Mesenchymal stem cell (in vitro differentiated cells and primary cell): ENCODE data around the gene TAS2R39. TPM values are rescaled to one million over a fixed set of nuclear protein-coding genes. Genes with fewer than 3 reads are reported as not detected.

Experiments
- DNase-seq: peaks from one replicate; pipeline ENCODE4 v3.0.0-alpha.2; 2013
- H2AFZ ChIP-seq: one replicate; pipeline ENCODE4 v1.6.1; 2013; ENCODE audit warnings: low read depth, mild to moderate bottlenecking, control low read depth, inconsistent platforms, low read length, moderate library complexity
- H2AK5ac ChIP-seq: 2 replicates; pipeline ENCODE4 v1.6.1; 2013; ENCODE audit warnings: low read length, moderate library complexity, mild to moderate bottlenecking, inconsistent platforms; ENCODE audit not compliant: severe bottlenecking
- H2BK120ac ChIP-seq: one replicate; pipeline ENCODE4 v1.6.1; 2013; ENCODE audit warnings: low read depth, mild to moderate bottlenecking, inconsistent platforms, low read length, moderate library complexity
- H2BK12ac ChIP-seq, 2 experiments: one replicate each; pipeline ENCODE4 v1.6.1; 2013; ENCODE audit warnings: inconsistent platforms in 2 of 2, low read length in 2 of 2, mild to moderate bottlenecking in 2 of 2, moderate library complexity in 2 of 2, control low read depth in 1 of 2
- H2BK15ac ChIP-seq: one replicate; pipeline ENCODE4 v1.6.1; 2013; ENCODE audit warnings: mild to moderate bottlenecking, low read depth, inconsistent platforms; ENCODE audit not compliant: poor library complexity, severe bottlenecking
- H2BK5ac ChIP-seq: 2 replicates; pipeline ENCODE4 v1.6.1; 2013; ENCODE audit warnings: low read depth, mild to moderate bottlenecking, low read length, control low read depth, inconsistent platforms; ENCODE audit not compliant: poor library complexity, severe bottlenecking
- H3K14ac ChIP-seq, 2 experiments: one replicate each; pipeline ENCODE4 v1.6.1; 2013; ENCODE audit warnings: inconsistent platforms in 2 of 2, low read length in 2 of 2, control low read depth in 1 of 2, mild to moderate bottlenecking in 1 of 2, moderate library complexity in 1 of 2
- H3K18ac ChIP-seq, 2 experiments: one replicate each; pipeline ENCODE4 v1.6.1; 2013; ENCODE audit warnings: inconsistent platforms in 2 of 2, low read length in 2 of 2, control low read depth in 1 of 2, low read depth in 1 of 2, mild to moderate bottlenecking in 1 of 2
- H3K23ac ChIP-seq, 2 experiments: one replicate each; pipeline ENCODE4 v1.6.1; 2013; ENCODE audit warnings: inconsistent platforms in 2 of 2, low read length in 2 of 2, mild to moderate bottlenecking in 2 of 2, moderate library complexity in 2 of 2, control low read depth in 1 of 2
- H3K27ac ChIP-seq: 2 replicates; pipeline ENCODE4 v1.5.1; 2013; ENCODE audit warnings: mild to moderate bottlenecking, moderate library complexity, low read length, control low read depth, inconsistent platforms; ENCODE audit not compliant: poor library complexity, severe bottlenecking
- H3K27me3 ChIP-seq, 2 experiments: 2 replicates each; pipeline versions ENCODE4 v1.6.1 to v1.7.0; 2013; ENCODE audit warnings: low read length in 2 of 2, mild to moderate bottlenecking in 2 of 2, moderate library complexity in 2 of 2, control low read depth in 1 of 2, inconsistent platforms in 1 of 2; ENCODE audit not compliant: control insufficient read depth in 1 of 2, insufficient read depth in 1 of 2
- H3K36me3 ChIP-seq, 2 experiments: 2 replicates each; pipeline versions ENCODE4 v1.6.1 to v1.7.0; 2013; ENCODE audit warnings: low read length in 2 of 2, control low read depth in 1 of 2, inconsistent platforms in 1 of 2, low read depth in 1 of 2, mild to moderate bottlenecking in 1 of 2; ENCODE audit not compliant: insufficient read depth in 2 of 2, control insufficient read depth in 1 of 2
- H3K4ac ChIP-seq, 2 experiments: one replicate each; pipeline ENCODE4 v1.6.1; 2013; ENCODE audit warnings: inconsistent platforms in 2 of 2, low read length in 2 of 2, mild to moderate bottlenecking in 2 of 2, moderate library complexity in 2 of 2, control low read depth in 1 of 2, low read depth in 1 of 2
- H3K4me1 ChIP-seq: 2 replicates; pipeline ENCODE4 v1.6.1; 2013; ENCODE audit warnings: low read depth, low read length, control low read depth; ENCODE audit not compliant: control insufficient read depth, insufficient read depth
- H3K4me2 ChIP-seq: 2 replicates; pipeline ENCODE4 v1.6.1; 2013; ENCODE audit warnings: low read length, mild to moderate bottlenecking, inconsistent platforms; ENCODE audit not compliant: poor library complexity, severe bottlenecking
- H3K4me3 ChIP-seq, 2 experiments: 2 replicates each; pipeline versions ENCODE4 v1.5.1 to v1.7.0; 2013; ENCODE audit warnings: low read length in 2 of 2, mild to moderate bottlenecking in 2 of 2, control low read depth in 1 of 2, low read depth in 1 of 2; ENCODE audit not compliant: insufficient read depth in 1 of 2
- H3K79me1 ChIP-seq: replicated peaks from 2 replicates; pipeline ENCODE4 v1.6.1; 2013; ENCODE audit warnings: mild to moderate bottlenecking, control low read depth, low read length, inconsistent platforms; ENCODE audit not compliant: poor library complexity, severe bottlenecking
- H3K9ac ChIP-seq: 2 replicates; pipeline ENCODE4 v1.7.0; 2013; ENCODE audit warnings: mild to moderate bottlenecking, low read length, moderate library complexity
- H3K9me3 ChIP-seq: 2 replicates; pipeline ENCODE4 v1.7.0; 2013; ENCODE audit warnings: mild to moderate bottlenecking, low read length; ENCODE audit not compliant: control insufficient read depth
- H4K8ac ChIP-seq: one replicate; pipeline ENCODE4 v1.6.1; 2013; ENCODE audit warnings: inconsistent platforms, mild to moderate bottlenecking, low read length, moderate library complexity
- H4K91ac ChIP-seq: one replicate; pipeline ENCODE4 v1.6.1; 2013; ENCODE audit warnings: mild to moderate bottlenecking, low read length, inconsistent platforms
- WGBS: methylation state at CpG from one replicate; pipeline ENCODE4 v1.1.7; 2013; ENCODE audit warnings: mixed read lengths; 5-methylcytosine and 5-hydroxymethylcytosine counted together
- small RNA-seq: library from polyadenylated mRNA; stranded (forward); fragments of <200 nt; extraction: miRNeasy Mini kit (QIAGEN cat#:217004); gene quantifications from one replicate; pipeline ENCODE3, GENCODE V24; 2013; ENCODE audit warnings: low read depth

The TAS2R39 gene

GRCh38 chr7:143230602-143231457, 47.6 kb downstream of the TAS2R39 start:
- Histone ChIP-seq H3K4me2 (no peak overlapping the region), H2AFZ (no peak overlapping the region), H3K23ac (no peak overlapping the region), H2AK5ac (no peak overlapping the region), H3K79me1 (no peaks in the 10 kb centered on the region), H3K14ac (peak overlapping the region in 1 of 2 experiments; percentile 86), H3K36me3 (no peaks in the 10 kb centered on the region), H3K18ac (no peak overlapping the region), H3K4me1 (no peaks in the 10 kb centered on the region), H4K91ac (no peak overlapping the region), H3K27ac (no peak overlapping the region), H3K27me3 (no peaks in the 10 kb centered on the region), H2BK5ac (no peak overlapping the region), H2BK12ac (no peak overlapping the region), H3K4ac (no peak overlapping the region), H4K8ac (no peak overlapping the region), H3K9me3 (peaks cover 20% of the 10 kb centered on the region), H3K4me3 (no peak overlapping the region), H2BK120ac (no peak overlapping the region), H2BK15ac (no peak overlapping the region), H3K9ac (no peak overlapping the region)
- WGBS, result 96% methylated on average over 2 of the region's 2 CpGs
- no peak for DNase-seq

Small RNAs within 50 kb of the gene (small RNA-seq; reads per million reads assigned to genes)
- not detected for gene AC073342.3
